HepG2 (cell line): ENCODE data around the gene LAPTM4A. TPM values are rescaled to one million over a fixed set of nuclear protein-coding genes. Genes with fewer than 3 reads are reported as not detected.
A peak's percentile ranks its signal among the peaks of the same experiment; 100 is the strongest.

ENCODE experiments used
- ATAC-seq: fragments of 200-7000 bp; cut with Tn5 transposase; 3 replicates; pipeline ENCODE4 v1.9.1; 2020; ENCODE audit warnings: mild to moderate bottlenecking, moderate library complexity
- BruUV-seq: library from RNA; stranded (reverse); fragments of 400-500 nt; replicated peaks from 2 replicates; lab custom pipeline; 2021; lab: Mats Ljungman, UMichigan
- CTCF ChIA-PET: fragments of 300-600 bp; formaldehyde crosslinking; extraction: SDS; loops from one replicate; lab custom pipeline; 2021; ENCODE audit warnings: low total read pairs, inconsistent platforms, low intra/inter-chr PET ratio; lab: Yijun Ruan, JAX
- POLR2A ChIA-PET: fragments of 350-600 bp; sonication (Branson Sonifier 250); formaldehyde crosslinking; loops from one replicate; lab custom pipeline; 2020; ENCODE audit warnings: antibody characterized with exemption, inconsistent platforms; lab: Yijun Ruan, JAX
- DNase-seq: peaks from one replicate; pipeline ENCODE4 v3.0.0-alpha.2; 2015; ENCODE audit warnings: low spot score
- FAIRE-seq: peaks from 3 replicates; lab custom pipeline; 2011; peaks lifted over from hg19 to GRCh38; lab: Jason Lieb, UNC
- H2AFZ ChIP-seq: one replicate; pipeline ENCODE4 v1.6.1; 2011; ENCODE audit warnings: low read length, inconsistent platforms
- H3K27ac ChIP-seq: fragments of 300-600 bp; 3 replicates; pipeline ENCODE4 v1.8.0; 2011; ENCODE audit warnings: mixed run types, mild to moderate bottlenecking, mixed read lengths, low read length, inconsistent platforms; ENCODE audit not compliant: insufficient read depth; ENCODE audit errors: extremely low read length
- H3K27me3 ChIP-seq, 2 experiments: fragments of 200-600 bp in 1 of 2; 2 replicates in 1 of 2; 3 replicates in 1 of 2; pipeline versions ENCODE4 v1.6.0 to v1.8.0; 2011; ENCODE audit warnings: low read length in 2 of 2, mild to moderate bottlenecking in 2 of 2, moderate library complexity in 2 of 2, inconsistent platforms in 1 of 2; ENCODE audit not compliant: insufficient read depth in 2 of 2, control insufficient read depth in 1 of 2
- H3K36me3 ChIP-seq, 2 experiments: fragments of 200-600 bp in 1 of 2; replicated peaks in 1 of 2; 2 replicates in 1 of 2; 3 replicates in 1 of 2; pipeline versions ENCODE4 v1.5.1 to v1.8.0; 2011; ENCODE audit warnings: low read length in 2 of 2, inconsistent platforms in 1 of 2; ENCODE audit not compliant: insufficient read depth in 2 of 2, control insufficient read depth in 1 of 2
- H3K4me1 ChIP-seq: 2 replicates; pipeline ENCODE4 v1.5.1; 2012; ENCODE audit warnings: low read length, inconsistent platforms; ENCODE audit not compliant: insufficient read depth
- H3K4me2 ChIP-seq: 2 replicates; pipeline ENCODE4 v1.6.0; 2011; ENCODE audit warnings: low read depth, low read length, inconsistent platforms
- H3K4me3 ChIP-seq, 3 experiments: fragments of 200-600 bp in 1 of 3; sonication (generic), shearing (Covaris generic) in 1 of 3; replicated peaks in 1 of 3; 2 replicates each; pipeline ENCODE4 v1.5.1; 2011 to 2016; ENCODE audit warnings: low read length in 3 of 3, inconsistent platforms in 2 of 3, low read depth in 2 of 3, mild to moderate bottlenecking in 2 of 3, control low read depth in 1 of 3, mixed read lengths in 1 of 3; ENCODE audit not compliant: insufficient read depth in 1 of 3
- H3K79me2 ChIP-seq: one replicate; pipeline ENCODE4 v1.6.1; 2011; ENCODE audit warnings: low read length, inconsistent platforms; ENCODE audit not compliant: insufficient read depth
- H3K9ac ChIP-seq: 2 replicates; pipeline ENCODE4 v1.6.0; 2011; ENCODE audit warnings: mild to moderate bottlenecking, low read depth, low read length, inconsistent platforms; ENCODE audit not compliant: insufficient read depth
- H3K9me3 ChIP-seq: 2 replicates; pipeline ENCODE4 v1.5.1; 2012; ENCODE audit warnings: mild to moderate bottlenecking, low read length
- H4K20me1 ChIP-seq: 2 replicates; pipeline ENCODE4 v1.6.0; 2011; ENCODE audit warnings: inconsistent platforms, mild to moderate bottlenecking, low read length, moderate library complexity; ENCODE audit not compliant: insufficient read depth
- FOXA3 ChIP-seq: IDR thresholded peaks from 2 replicates; pipeline ENCODE4 v1.6.1; 2016; ENCODE audit warnings: missing genetic modification reagents, missing compliant biosample characterization
- HNF4A ChIP-seq: sonication (generic); formaldehyde crosslinking; IDR thresholded peaks from 2 replicates; pipeline ENCODE4 v1.4.0; 2020; ENCODE audit warnings: missing genetic modification reagents
- HOXA3 ChIP-seq: sonication (generic); formaldehyde crosslinking; IDR thresholded peaks from 2 replicates; pipeline ENCODE4 v1.5.0; 2020; ENCODE audit warnings: missing genetic modification reagents
- KDM2A ChIP-seq: sonication (generic); formaldehyde crosslinking; IDR thresholded peaks from 2 replicates; pipeline ENCODE4 v1.4.0; 2020; ENCODE audit warnings: low read depth, missing genetic modification reagents, borderline replicate concordance
- KDM5B ChIP-seq: sonication (generic); formaldehyde crosslinking; IDR thresholded peaks from 2 replicates; pipeline ENCODE4 v1.4.0; 2020; ENCODE audit warnings: missing genetic modification reagents, mild to moderate bottlenecking, borderline replicate concordance
- MYC ChIP-seq: sonication (generic); formaldehyde crosslinking; IDR thresholded peaks from 2 replicates; pipeline ENCODE4 v1.9.0; 2021; ENCODE audit warnings: missing genetic modification reagents, borderline replicate concordance
- NFKB2 ChIP-seq: sonication (generic); formaldehyde crosslinking; IDR thresholded peaks from 2 replicates; pipeline ENCODE4 v1.4.0; 2020; ENCODE audit warnings: missing genetic modification reagents, borderline replicate concordance
- ZNF367 ChIP-seq: sonication (generic); formaldehyde crosslinking; IDR thresholded peaks from 2 replicates; pipeline ENCODE4 v1.4.0; 2020; ENCODE audit warnings: missing genetic modification reagents, borderline replicate concordance
- ZNF879 ChIP-seq: sonication (generic); formaldehyde crosslinking; IDR thresholded peaks from 2 replicates; pipeline ENCODE4 v1.8.1; 2023; ENCODE audit warnings: missing genetic modification reagents
- WGBS: methylation state at CpG from one replicate; pipeline ENCODE4 v1.1.6; 2017; ENCODE audit warnings: low lambda C conversion rate; 5-methylcytosine and 5-hydroxymethylcytosine counted together
- in situ Hi-C: cut with HindIII; loops from 2 replicates; pipeline ENCODE4 v1.10.0; 2017; ENCODE audit warnings: low pct_unique_long_range_greater_than_20kb; ENCODE audit not compliant: extremely low pct_ligation_motif_present
- intact Hi-C: fragments of 100-400 bp; cut with micrococcal nuclease; formaldehyde crosslinking; loops from one replicate; pipeline ENCODE4 v1.10.0; 2022; ENCODE audit not compliant: unreplicated experiment
- polyA plus RNA-seq, 8 experiments: library from polyadenylated mRNA; depleted of rRNA in 3 of 8; stranded (reverse) in 7 of 8; unstranded in 1 of 8; fragments of >200 nt; fragmentation: Illumina TruSeq in 4 of 8; extraction: Trizol in 4 of 8; gene quantifications; 2 replicates each; pipeline versions ENCODE4 v1.2.1 to v1.2.3, GENCODE V29; 2011 to 2016; ENCODE audit warnings: low read depth in 4 of 8, missing spikeins in 1 of 8, mixed read lengths in 1 of 8; ENCODE audit not compliant: insufficient read depth in 1 of 8
- total RNA-seq, 5 experiments: library from RNA; depleted of rRNA; stranded (reverse); fragments of >200 nt; fragmentation: Illumina TruSeq; extraction: Trizol; gene quantifications; 2 replicates each; pipeline ENCODE4 v1.2.3, GENCODE V29; 2016; ENCODE audit warnings: low read depth in 1 of 5
- TF ChIP-seq, protein P1 (sequence below): sonication (generic); formaldehyde crosslinking; IDR thresholded peaks from 2 replicates; pipeline ENCODE4 v1.4.0; 2020; ENCODE audit warnings: missing genetic modification reagents
- TF ChIP-seq, protein P2 (sequence below): sonication (generic); formaldehyde crosslinking; IDR thresholded peaks from 2 replicates; pipeline ENCODE4 v1.4.0; 2020; ENCODE audit warnings: mild to moderate bottlenecking, missing genetic modification reagents
- TF ChIP-seq, protein P3 (sequence below): sonication (generic); formaldehyde crosslinking; IDR thresholded peaks from 2 replicates; pipeline ENCODE4 v1.4.0; 2020; ENCODE audit warnings: missing genetic modification reagents
- TF ChIP-seq, protein P4 (sequence below): IDR thresholded peaks from 2 replicates; pipeline ENCODE4 v1.6.1; 2012; ENCODE audit warnings: inconsistent platforms

Gene LAPTM4A
- total and polyA plus RNA-seq, 2 of the 13 experiments (the other 11 are each of a cell fraction or from before 2014, with no cell fraction given) = 116 to 558 TPM

DNA sequence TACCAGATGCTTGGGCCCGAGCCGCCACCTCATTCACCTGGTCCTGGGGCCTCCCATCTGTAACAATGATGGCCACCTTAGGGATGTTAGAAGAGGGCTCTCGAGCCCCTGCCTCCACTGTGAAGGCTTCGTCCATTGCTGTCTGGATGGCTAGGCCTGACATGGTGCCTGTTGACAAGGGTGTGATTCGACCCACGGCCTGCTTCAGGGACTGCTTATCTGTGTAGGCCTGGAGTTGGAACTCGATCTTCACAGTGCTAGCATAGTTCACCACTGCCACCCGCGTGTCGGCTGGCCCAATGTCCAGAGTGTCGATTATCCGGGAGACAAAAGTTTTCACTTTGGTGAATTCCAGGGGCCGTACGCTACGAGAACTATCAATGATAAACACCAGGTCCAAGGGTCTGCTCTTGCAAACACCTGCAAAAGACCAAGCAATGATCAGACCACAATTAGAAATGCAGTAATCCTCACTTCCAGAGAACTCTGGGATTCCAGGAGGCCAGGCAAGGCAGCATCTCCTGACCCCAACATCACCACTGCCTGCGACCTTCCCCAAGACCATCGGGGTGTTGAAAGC is 45.4 kb downstream of the LAPTM4A start:
- no TSS peak for BruUV-seq
- Histone ChIP-seq H3K4me2 (no peak overlapping the region), H3K9ac (peak overlapping the region; percentile 9; the same call in 1 of the 2 replicates), H3K27ac (peak overlapping the region; percentile 59), H3K9me3 (no peaks in the 10 kb centered on the region), H3K27me3 (no peaks in the 10 kb centered on the region; a peak in 1 of 5 replicates), H3K79me2 (peaks cover 15% of the 10 kb centered on the region), H2AFZ (no peak overlapping the region), H3K4me1 (peaks cover 82% of the 10 kb centered on the region), H3K36me3 (peaks cover 15 to 26% of the 10 kb centered on the region in 2 experiments), H4K20me1 (no peaks in the 10 kb centered on the region), H3K4me3 (no peak overlapping the region; a peak in 1 of 6 replicates)
- no peak for FAIRE-seq
- intact Hi-C loops = no loop called here
- ATAC-seq = peak; percentile 60
- DNase-seq = no peak
- WGBS = 85% methylated on average over 16 of the region's 17 CpGs
- POLR2A ChIA-PET = interaction anchor here (1.0 to 4.7 kb wide), 5 partner anchors 10 to 181 kb away, joined by 3 to 23 read pairs (median 3); partner anchors contain the start of gene WDR35
- CTCF ChIA-PET = no interaction called here
- in situ Hi-C loops = no loop called here
- TF ChIP-seq MYC (CRISPR knock-in tag) (0 out of 2 replicates have a peak, but pooled peaks have one; percentile 33), FOXA3 (peak; percentile 11; the same call in 1 of the 2 replicates), ZNF367 (CRISPR knock-in tag) (no peak), KDM2A (CRISPR knock-in tag) (0 out of 2 replicates have a peak, but pooled peaks have one; percentile 18), HNF4A (CRISPR knock-in tag) (peak; percentile 55), ZNF879 (0 out of 2 replicates have a peak, but pooled peaks have one; percentile 40), HOXA3 (CRISPR knock-in tag) (0 out of 2 replicates have a peak, but pooled peaks have one; percentile 57), KDM5B (CRISPR knock-in tag) (0 out of 2 replicates have a peak, but pooled peaks have one; percentile 40), NFKB2 (peak; percentile 52; the same call in 1 of the 2 replicates)
- TF ChIP-seq, protein P1, sequence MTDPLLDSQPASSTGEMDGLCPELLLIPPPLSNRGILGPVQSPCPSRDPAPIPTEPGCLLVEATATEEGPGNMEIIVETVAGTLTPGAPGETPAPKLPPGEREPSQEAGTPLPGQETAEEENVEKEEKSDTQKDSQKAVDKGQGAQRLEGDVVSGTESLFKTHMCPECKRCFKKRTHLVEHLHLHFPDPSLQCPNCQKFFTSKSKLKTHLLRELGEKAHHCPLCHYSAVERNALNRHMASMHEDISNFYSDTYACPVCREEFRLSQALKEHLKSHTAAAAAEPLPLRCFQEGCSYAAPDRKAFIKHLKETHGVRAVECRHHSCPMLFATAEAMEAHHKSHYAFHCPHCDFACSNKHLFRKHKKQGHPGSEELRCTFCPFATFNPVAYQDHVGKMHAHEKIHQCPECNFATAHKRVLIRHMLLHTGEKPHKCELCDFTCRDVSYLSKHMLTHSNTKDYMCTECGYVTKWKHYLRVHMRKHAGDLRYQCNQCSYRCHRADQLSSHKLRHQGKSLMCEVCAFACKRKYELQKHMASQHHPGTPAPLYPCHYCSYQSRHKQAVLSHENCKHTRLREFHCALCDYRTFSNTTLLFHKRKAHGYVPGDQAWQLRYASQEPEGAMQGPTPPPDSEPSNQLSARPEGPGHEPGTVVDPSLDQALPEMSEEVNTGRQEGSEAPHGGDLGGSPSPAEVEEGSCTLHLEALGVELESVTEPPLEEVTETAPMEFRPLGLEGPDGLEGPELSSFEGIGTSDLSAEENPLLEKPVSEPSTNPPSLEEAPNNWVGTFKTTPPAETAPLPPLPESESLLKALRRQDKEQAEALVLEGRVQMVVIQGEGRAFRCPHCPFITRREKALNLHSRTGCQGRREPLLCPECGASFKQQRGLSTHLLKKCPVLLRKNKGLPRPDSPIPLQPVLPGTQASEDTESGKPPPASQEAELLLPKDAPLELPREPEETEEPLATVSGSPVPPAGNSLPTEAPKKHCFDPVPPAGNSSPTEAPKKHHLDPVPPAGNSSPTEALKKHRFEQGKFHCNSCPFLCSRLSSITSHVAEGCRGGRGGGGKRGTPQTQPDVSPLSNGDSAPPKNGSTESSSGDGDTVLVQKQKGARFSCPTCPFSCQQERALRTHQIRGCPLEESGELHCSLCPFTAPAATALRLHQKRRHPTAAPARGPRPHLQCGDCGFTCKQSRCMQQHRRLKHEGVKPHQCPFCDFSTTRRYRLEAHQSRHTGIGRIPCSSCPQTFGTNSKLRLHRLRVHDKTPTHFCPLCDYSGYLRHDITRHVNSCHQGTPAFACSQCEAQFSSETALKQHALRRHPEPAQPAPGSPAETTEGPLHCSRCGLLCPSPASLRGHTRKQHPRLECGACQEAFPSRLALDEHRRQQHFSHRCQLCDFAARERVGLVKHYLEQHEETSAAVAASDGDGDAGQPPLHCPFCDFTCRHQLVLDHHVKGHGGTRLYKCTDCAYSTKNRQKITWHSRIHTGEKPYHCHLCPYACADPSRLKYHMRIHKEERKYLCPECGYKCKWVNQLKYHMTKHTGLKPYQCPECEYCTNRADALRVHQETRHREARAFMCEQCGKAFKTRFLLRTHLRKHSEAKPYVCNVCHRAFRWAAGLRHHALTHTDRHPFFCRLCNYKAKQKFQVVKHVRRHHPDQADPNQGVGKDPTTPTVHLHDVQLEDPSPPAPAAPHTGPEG = peak; percentile 35; the same call in 1 of the 2 replicates
- TF ChIP-seq, protein P2, sequence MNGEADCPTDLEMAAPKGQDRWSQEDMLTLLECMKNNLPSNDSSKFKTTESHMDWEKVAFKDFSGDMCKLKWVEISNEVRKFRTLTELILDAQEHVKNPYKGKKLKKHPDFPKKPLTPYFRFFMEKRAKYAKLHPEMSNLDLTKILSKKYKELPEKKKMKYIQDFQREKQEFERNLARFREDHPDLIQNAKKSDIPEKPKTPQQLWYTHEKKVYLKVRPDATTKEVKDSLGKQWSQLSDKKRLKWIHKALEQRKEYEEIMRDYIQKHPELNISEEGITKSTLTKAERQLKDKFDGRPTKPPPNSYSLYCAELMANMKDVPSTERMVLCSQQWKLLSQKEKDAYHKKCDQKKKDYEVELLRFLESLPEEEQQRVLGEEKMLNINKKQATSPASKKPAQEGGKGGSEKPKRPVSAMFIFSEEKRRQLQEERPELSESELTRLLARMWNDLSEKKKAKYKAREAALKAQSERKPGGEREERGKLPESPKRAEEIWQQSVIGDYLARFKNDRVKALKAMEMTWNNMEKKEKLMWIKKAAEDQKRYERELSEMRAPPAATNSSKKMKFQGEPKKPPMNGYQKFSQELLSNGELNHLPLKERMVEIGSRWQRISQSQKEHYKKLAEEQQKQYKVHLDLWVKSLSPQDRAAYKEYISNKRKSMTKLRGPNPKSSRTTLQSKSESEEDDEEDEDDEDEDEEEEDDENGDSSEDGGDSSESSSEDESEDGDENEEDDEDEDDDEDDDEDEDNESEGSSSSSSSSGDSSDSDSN (CRISPR knock-in tag) = peak; percentile 35; the same call in 1 of the 2 replicates
- TF ChIP-seq, protein P3, sequence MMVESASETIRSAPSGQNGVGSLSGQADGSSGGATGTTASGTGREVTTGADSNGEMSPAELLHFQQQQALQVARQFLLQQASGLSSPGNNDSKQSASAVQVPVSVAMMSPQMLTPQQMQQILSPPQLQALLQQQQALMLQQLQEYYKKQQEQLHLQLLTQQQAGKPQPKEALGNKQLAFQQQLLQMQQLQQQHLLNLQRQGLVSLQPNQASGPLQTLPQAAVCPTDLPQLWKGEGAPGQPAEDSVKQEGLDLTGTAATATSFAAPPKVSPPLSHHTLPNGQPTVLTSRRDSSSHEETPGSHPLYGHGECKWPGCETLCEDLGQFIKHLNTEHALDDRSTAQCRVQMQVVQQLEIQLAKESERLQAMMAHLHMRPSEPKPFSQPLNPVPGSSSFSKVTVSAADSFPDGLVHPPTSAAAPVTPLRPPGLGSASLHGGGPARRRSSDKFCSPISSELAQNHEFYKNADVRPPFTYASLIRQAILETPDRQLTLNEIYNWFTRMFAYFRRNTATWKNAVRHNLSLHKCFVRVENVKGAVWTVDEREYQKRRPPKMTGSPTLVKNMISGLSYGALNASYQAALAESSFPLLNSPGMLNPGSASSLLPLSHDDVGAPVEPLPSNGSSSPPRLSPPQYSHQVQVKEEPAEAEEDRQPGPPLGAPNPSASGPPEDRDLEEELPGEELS (CRISPR knock-in tag) = 0 out of 2 replicates have a peak, but pooled peaks have one; percentile 23
- TF ChIP-seq, protein P4, sequence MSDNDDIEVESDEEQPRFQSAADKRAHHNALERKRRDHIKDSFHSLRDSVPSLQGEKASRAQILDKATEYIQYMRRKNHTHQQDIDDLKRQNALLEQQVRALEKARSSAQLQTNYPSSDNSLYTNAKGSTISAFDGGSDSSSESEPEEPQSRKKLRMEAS = peak; percentile 43; the same call in 1 of the 2 replicates
